ENCODE data around the gene TBKBP1. TPM values are rescaled to one million over a fixed set of nuclear protein-coding genes. Genes with fewer than 3 reads are reported as not detected.

The TBKBP1 gene
- total RNA-seq, 2 experiments from 2014 or later, result 21.8 to 23.1 TPM

Other genes starting within 250 kb of the TBKBP1 start
- gene NPEPPS, start 163.1 kb upstream of the TBKBP1 start, total RNA-seq, result 100 to 1,000 TPM; 121 to 152 TPM
- gene KPNB1, start 44.2 kb upstream of the TBKBP1 start, total RNA-seq, result 100 to 1,000 TPM; 640 to 656 TPM
- gene TBX21, start 39.1 kb downstream of the TBKBP1 start, total RNA-seq, result 10 to 100 TPM; 73.4 to 76.8 TPM
- 10 to 100 TPM; 12.8 to 12.9 TPM for gene OSBPL7, start 127.6 kb downstream of the TBKBP1 start, total RNA-seq
- 10 to 100 TPM; 66.9 to 70.9 TPM for gene MRPL10, start 137.4 kb downstream of the TBKBP1 start, total RNA-seq
- gene LRRC46, start 137.5 kb downstream of the TBKBP1 start, total RNA-seq, result under 1 TPM; 0.46 to 0.82 TPM
- gene SCRN2, start 147.1 kb downstream of the TBKBP1 start, total RNA-seq, result 10 to 100 TPM; 21.5 to 25.2 TPM
- under 1 TPM; 0.07 to 0.14 TPM for gene SP6, start 157.0 kb downstream of the TBKBP1 start, total RNA-seq
- 10 to 100 TPM; 15.7 to 19.8 TPM for gene SP2, start 202.1 kb downstream of the TBKBP1 start, total RNA-seq
- gene PNPO, start 247.4 kb downstream of the TBKBP1 start, total RNA-seq, result 10 to 100 TPM; 29.7 to 41.0 TPM

Measured in activated CD4-positive, alpha-beta T cell treated with anti-CD3 and anti-CD28 coated beads for 36 hours (primary cell).